ENCODE measurements around the gene VASP.

GRCh38 chr19:45483033-45483432, 24.2 kb upstream of the VASP start:
- TF ChIP-seq, protein P1, sequence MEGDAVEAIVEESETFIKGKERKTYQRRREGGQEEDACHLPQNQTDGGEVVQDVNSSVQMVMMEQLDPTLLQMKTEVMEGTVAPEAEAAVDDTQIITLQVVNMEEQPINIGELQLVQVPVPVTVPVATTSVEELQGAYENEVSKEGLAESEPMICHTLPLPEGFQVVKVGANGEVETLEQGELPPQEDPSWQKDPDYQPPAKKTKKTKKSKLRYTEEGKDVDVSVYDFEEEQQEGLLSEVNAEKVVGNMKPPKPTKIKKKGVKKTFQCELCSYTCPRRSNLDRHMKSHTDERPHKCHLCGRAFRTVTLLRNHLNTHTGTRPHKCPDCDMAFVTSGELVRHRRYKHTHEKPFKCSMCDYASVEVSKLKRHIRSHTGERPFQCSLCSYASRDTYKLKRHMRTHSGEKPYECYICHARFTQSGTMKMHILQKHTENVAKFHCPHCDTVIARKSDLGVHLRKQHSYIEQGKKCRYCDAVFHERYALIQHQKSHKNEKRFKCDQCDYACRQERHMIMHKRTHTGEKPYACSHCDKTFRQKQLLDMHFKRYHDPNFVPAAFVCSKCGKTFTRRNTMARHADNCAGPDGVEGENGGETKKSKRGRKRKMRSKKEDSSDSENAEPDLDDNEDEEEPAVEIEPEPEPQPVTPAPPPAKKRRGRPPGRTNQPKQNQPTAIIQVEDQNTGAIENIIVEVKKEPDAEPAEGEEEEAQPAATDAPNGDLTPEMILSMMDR (CRISPR knock-in tag; IDR thresholded peaks at IDR 0.05) = no peak
- TF ChIP-seq GLI4 (CRISPR knock-in tag; IDR thresholded peaks at IDR 0.05; ENCODE audit: borderline replicate concordance) = no peak
- no peak for TF ChIP-seq ZNF780A (CRISPR knock-in tag; IDR thresholded peaks at IDR 0.05)
- TF ChIP-seq, protein P2, sequence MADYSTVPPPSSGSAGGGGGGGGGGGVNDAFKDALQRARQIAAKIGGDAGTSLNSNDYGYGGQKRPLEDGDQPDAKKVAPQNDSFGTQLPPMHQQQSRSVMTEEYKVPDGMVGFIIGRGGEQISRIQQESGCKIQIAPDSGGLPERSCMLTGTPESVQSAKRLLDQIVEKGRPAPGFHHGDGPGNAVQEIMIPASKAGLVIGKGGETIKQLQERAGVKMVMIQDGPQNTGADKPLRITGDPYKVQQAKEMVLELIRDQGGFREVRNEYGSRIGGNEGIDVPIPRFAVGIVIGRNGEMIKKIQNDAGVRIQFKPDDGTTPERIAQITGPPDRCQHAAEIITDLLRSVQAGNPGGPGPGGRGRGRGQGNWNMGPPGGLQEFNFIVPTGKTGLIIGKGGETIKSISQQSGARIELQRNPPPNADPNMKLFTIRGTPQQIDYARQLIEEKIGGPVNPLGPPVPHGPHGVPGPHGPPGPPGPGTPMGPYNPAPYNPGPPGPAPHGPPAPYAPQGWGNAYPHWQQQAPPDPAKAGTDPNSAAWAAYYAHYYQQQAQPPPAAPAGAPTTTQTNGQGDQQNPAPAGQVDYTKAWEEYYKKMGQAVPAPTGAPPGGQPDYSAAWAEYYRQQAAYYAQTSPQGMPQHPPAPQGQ (CRISPR knock-in tag; IDR thresholded peaks at IDR 0.05; ENCODE audit: borderline replicate concordance) = no peak
- TF ChIP-seq ZBTB4 (CRISPR knock-in tag; IDR thresholded peaks at IDR 0.05; ENCODE audit: borderline replicate concordance) = no peak
- TF ChIP-seq, protein P3, sequence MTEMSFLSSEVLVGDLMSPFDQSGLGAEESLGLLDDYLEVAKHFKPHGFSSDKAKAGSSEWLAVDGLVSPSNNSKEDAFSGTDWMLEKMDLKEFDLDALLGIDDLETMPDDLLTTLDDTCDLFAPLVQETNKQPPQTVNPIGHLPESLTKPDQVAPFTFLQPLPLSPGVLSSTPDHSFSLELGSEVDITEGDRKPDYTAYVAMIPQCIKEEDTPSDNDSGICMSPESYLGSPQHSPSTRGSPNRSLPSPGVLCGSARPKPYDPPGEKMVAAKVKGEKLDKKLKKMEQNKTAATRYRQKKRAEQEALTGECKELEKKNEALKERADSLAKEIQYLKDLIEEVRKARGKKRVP (CRISPR knock-in tag; IDR thresholded peaks at IDR 0.05) = no peak
- no peak for TF ChIP-seq TOE1 (CRISPR knock-in tag; IDR thresholded peaks at IDR 0.05)
- no peak for TF ChIP-seq RFX5 (IDR thresholded peaks at IDR 0.05; ENCODE audit: low read depth, low read length)
- TF ChIP-seq NFYC (CRISPR knock-in tag; IDR thresholded peaks at IDR 0.05) = no peak
- no peak for TF ChIP-seq HDAC6 (IDR thresholded peaks at IDR 0.05; ENCODE audit: low read depth, low read length)
- no peak for TF ChIP-seq GTF3A (CRISPR knock-in tag; conservative IDR thresholded peaks at IDR 0.05)
- TF ChIP-seq SETDB1 (CRISPR knock-in tag; IDR thresholded peaks at IDR 0.05; ENCODE audit: borderline replicate concordance) = no peak
- TF ChIP-seq GTF2F1 (IDR thresholded peaks at IDR 0.05; ENCODE audit: low read length) = no peak
- TF ChIP-seq ZNF660 (CRISPR knock-in tag; IDR thresholded peaks at IDR 0.05; ENCODE audit: borderline replicate concordance, low read depth) = no peak
